H4 (cell line): ENCODE results near the gene TEX261. TPM values are rescaled to one million over a fixed set of nuclear protein-coding genes. Genes with fewer than 3 reads are reported as not detected.

Source experiments
- DNase-seq: peaks from one replicate; pipeline ENCODE4 v3.0.0-alpha.2; 2015; ENCODE audit warnings: low spot score
- total RNA-seq: library from RNA; depleted of rRNA; stranded (reverse); fragments of >200 nt; shearing (Covaris generic); gene quantifications from 2 replicates; pipeline ENCODE4 v1.2.3, GENCODE V29; 2014

Gene TEX261
- total RNA-seq, 1 experiment from 2014 or later, result 51.0 TPM

GRCh38 chr2:70959271-70959761 lies 35.4 kb downstream of the TEX261 start:
- no peak for DNase-seq

- DNase-seq, result no peak
These were observed 35.9 kb downstream of the TEX261 start for GRCh38 chr2:70958759-70959158.

GRCh38 chr2:70957798-70958197 lies 36.9 kb downstream of the TEX261 start:
- DNase-seq, result no peak

GRCh38 chr2:70956141-70956540 lies 38.5 kb downstream of the TEX261 start:
- no peak for DNase-seq

GRCh38 chr2:70954886-70955285 lies 39.8 kb downstream of the TEX261 start:
- no peak for DNase-seq

GRCh38 chr2:70949086-70949485 lies 45.6 kb downstream of the TEX261 start:
- no peak for DNase-seq

- DNase-seq, result peak; percentile 66
These were observed 46.2 kb downstream of the TEX261 start for GRCh38 chr2:70948337-70949003.

GRCh38 chr2:70947556-70948184 lies 47.0 kb downstream of the TEX261 start:
- DNase-seq, result no peak

GRCh38 chr2:70946832-70947442 lies 47.7 kb downstream of the TEX261 start:
- DNase-seq, result peak; percentile 50

GRCh38 chr2:70944111-70944690 lies 50.5 kb downstream of the TEX261 start:
- no peak for DNase-seq

GRCh38 chr2:70943205-70943871 lies 51.3 kb downstream of the TEX261 start:
- DNase-seq, result no peak

- DNase-seq, result no peak
These were observed 52.1 kb downstream of the TEX261 start for GRCh38 chr2:70942396-70943204.

- no peak for DNase-seq
These were observed 53.0 kb downstream of the TEX261 start for GRCh38 chr2:70941701-70942100.

GRCh38 chr2:70941186-70941585 lies 53.5 kb downstream of the TEX261 start:
- no peak for DNase-seq

GRCh38 chr2:70939839-70940580 lies 54.7 kb downstream of the TEX261 start:
- DNase-seq, result no peak

GRCh38 chr2:70939001-70939838 lies 55.5 kb downstream of the TEX261 start:
- DNase-seq, result no peak

- no peak for DNase-seq
These were observed 56.1 kb downstream of the TEX261 start for GRCh38 chr2:70938586-70938950.

GRCh38 chr2:70937866-70938585 lies 56.6 kb downstream of the TEX261 start:
- DNase-seq, result no peak
